H1 (cell line): Measurements from ENCODE around the gene CCDC91. TPM values are rescaled to one million over a fixed set of nuclear protein-coding genes. Genes with fewer than 3 reads are reported as not detected.

ENCODE experiments used
- HDAC2 ChIP-seq, 2 experiments: fragments of 300-600 bp in 1 of 2; sonication (generic) in 1 of 2; IDR thresholded peaks; 2 replicates each; pipeline ENCODE4 v1.6.1; 2011 to 2012; ENCODE audit warnings: low read depth in 2 of 2, low read length in 2 of 2, mild to moderate bottlenecking in 2 of 2, moderate library complexity in 2 of 2, borderline replicate concordance in 1 of 2, inconsistent platforms in 1 of 2
- RFX5 ChIP-seq: IDR thresholded peaks from 2 replicates; pipeline ENCODE4 v1.6.1; 2011; ENCODE audit warnings: low read depth, low read length, improper control_type of control experiment, borderline replicate concordance
- polyA plus RNA-seq, 7 experiments: library from polyadenylated mRNA; depleted of rRNA in 3 of 7; stranded (reverse) in 5 of 7; unstranded in 2 of 7; fragments of >200 nt in 5 of 7; fragments of 200-250 nt in 2 of 7; gene quantifications; 1 replicate in 5 of 7; 2 replicates in 1 of 7; 4 replicates in 1 of 7; pipeline versions ENCODE4 v1.2.1 to v1.2.3, GENCODE V29; 2011 to 2013; ENCODE audit warnings: missing spikeins in 2 of 7, mixed read lengths in 2 of 7
- total RNA-seq: library from RNA; stranded (reverse); fragmentation: NEBNext Ultra II Directional; extraction: Animal tissue kit (Norgen Biotek cat#: 25700); gene quantifications from 2 replicates; pipeline ENCODE4 v1.2.1, GENCODE V29; 2021
- TF ChIP-seq, protein P1 (sequence below): IDR thresholded peaks from 2 replicates; pipeline ENCODE4 v1.6.1; 2012; ENCODE audit warnings: inconsistent platforms

CCDC91 gene
- total and polyA plus RNA-seq, 2 of the 8 experiments (the other 6 are each of a cell fraction or from before 2014, with no cell fraction given), result 8.6 to 23.1 TPM

DNA sequence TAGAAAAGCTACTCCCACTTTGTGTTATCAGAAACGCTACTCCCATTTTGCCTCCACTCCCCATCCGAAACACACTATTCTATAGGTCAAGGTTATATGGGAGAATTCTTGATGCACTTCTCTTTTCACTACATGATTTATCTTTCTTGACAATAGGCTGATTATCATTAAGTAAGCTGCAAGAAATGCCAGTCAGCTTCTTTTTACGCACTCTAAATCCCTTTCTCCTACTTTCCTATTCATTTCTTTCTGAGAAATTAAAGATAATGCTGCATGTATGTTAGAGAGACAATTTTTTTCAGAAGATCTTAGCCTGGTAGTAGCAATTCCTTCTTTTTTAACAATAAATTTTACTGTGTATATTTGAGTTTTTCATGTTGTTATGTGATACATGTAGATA is 41.0 kb upstream of the CCDC91 start (continued):
- TF ChIP-seq, protein P1, sequence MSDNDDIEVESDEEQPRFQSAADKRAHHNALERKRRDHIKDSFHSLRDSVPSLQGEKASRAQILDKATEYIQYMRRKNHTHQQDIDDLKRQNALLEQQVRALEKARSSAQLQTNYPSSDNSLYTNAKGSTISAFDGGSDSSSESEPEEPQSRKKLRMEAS, result no peak
- TF ChIP-seq HDAC2 (IDR thresholded peaks at IDR 0.05; ENCODE audit: borderline replicate concordance in 1 of 2, low read depth in 2 of 2, low read length in 2 of 2) (no peak), RFX5 (no peak)
